Hepatocyte (in vitro differentiated cells): ENCODE results near the gene DISC1.

Experiments used
- CTCF ChIP-seq: fragments of 200-600 bp; sonication (generic); IDR thresholded peaks from 2 replicates; pipeline ENCODE4 v1.5.1; 2016; ENCODE audit warnings: antibody characterized with exemption, mild to moderate bottlenecking; ENCODE audit not compliant: poor library complexity
- EZH2 ChIP-seq: fragments of 200-600 bp; sonication (generic); IDR thresholded peaks from 2 replicates; pipeline ENCODE4 v1.6.1; 2016; ENCODE audit warnings: antibody characterized with exemption, mild to moderate bottlenecking, borderline replicate concordance
- EZH2phosphoT487 ChIP-seq: fragments of 200-600 bp; sonication (generic); IDR thresholded peaks from one replicate; pipeline ENCODE4 v1.6.1; 2018; ENCODE audit warnings: antibody characterized with exemption, mild to moderate bottlenecking, low read depth, moderate library complexity; ENCODE audit not compliant: unreplicated experiment, severe bottlenecking

GRCh38 chr1:232062967-232063366 lies 436.4 kb downstream of the DISC1 start:
- TF ChIP-seq CTCF (no peak), EZH2 (no peak), EZH2phosphoT487 (no peak)
